Epithelial cell of esophagus (primary cell): ENCODE data around the gene TNN.

Source experiments
- DNase-seq: peaks from one replicate; pipeline ENCODE4 v3.0.0; 2010; ENCODE audit warnings: low read depth
- H3K4me3 ChIP-seq: 2 replicates; pipeline ENCODE4 v1.5.1; 2011; ENCODE audit warnings: mild to moderate bottlenecking, low read length, control low read depth
- TF ChIP-seq, protein P1 (sequence below): IDR thresholded peaks from 2 replicates; pipeline ENCODE4 v1.5.1; 2011; ENCODE audit warnings: low read depth, mild to moderate bottlenecking, low read length, control low read depth, inconsistent platforms; ENCODE audit not compliant: insufficient read depth; ENCODE audit errors: missing control alignments

The TNN gene

DNA sequence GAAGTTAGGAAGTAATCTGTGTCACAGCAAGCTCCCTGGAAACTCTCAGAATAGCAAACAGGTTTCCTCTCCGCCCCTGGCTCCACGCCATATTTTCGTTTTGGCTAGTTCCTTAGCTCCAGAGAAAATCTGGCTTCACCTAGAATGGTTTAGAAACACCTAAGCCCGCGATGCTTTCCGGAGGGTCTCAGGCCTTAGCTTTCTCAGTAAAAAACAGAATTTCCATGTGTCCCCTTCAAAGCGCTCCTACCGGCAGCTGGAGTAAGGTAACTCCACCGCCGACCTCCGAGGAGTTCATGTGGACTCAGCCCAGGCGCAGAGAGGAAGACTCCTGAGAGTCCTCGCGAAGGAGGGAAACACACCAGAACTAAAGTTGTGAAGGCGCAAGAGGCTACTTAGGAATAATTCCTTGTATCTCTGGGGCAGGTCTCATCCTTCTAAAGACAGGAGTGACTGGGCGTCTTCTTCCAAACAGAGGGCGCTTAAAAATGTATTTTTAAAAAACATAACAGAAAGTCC, 124.5 kb downstream of the TNN start:
- TF ChIP-seq, protein P1, sequence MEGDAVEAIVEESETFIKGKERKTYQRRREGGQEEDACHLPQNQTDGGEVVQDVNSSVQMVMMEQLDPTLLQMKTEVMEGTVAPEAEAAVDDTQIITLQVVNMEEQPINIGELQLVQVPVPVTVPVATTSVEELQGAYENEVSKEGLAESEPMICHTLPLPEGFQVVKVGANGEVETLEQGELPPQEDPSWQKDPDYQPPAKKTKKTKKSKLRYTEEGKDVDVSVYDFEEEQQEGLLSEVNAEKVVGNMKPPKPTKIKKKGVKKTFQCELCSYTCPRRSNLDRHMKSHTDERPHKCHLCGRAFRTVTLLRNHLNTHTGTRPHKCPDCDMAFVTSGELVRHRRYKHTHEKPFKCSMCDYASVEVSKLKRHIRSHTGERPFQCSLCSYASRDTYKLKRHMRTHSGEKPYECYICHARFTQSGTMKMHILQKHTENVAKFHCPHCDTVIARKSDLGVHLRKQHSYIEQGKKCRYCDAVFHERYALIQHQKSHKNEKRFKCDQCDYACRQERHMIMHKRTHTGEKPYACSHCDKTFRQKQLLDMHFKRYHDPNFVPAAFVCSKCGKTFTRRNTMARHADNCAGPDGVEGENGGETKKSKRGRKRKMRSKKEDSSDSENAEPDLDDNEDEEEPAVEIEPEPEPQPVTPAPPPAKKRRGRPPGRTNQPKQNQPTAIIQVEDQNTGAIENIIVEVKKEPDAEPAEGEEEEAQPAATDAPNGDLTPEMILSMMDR = no peak
- H3K4me3 ChIP-seq = peak overlapping the region; percentile 63
- peak; percentile 48 for DNase-seq

DNA sequence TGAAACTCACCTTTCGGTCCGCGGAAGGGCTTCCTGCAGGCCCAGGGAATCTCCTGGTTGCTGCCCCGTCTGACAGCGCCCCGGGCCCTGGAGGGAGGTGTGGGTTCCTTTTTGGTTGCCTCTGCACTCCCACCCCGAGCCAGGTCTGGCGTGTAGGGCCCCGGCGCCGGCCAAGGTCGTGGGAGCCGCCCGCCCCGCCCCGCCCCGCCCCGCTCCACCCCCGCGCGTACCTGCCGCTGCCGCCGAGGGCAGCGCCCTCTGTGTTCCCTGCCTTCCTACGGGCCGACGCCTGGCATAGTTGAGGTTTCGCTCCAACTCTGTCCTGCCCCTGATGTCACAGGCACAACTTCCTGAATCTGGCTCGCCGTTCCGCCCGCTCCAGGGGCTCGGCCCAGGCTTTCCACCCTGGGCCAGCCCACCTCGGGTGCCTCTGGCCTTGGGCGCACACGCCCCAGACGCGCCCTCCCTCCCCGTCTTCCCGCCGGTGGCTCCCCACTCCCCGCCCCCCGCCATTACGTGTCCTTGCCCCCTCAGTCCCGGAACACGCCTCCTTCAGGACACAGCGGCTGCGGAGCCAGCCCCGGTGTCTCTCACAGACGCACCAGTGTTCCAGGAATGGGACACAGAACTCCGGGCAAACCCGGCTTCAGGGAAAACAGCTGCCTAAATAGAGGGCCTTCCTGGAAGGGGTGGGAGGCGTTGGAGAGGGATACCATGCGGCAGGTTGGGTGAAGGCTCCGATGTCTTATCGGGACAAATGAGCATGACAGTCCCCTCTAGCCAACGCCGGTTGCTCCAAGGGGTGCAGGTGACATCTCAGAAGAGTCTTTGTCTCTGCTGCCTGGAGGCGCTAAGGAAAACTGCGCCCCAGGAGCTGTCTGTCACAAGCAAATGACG, 125.2 kb downstream of the TNN start, which contains the start of gene KIAA0040:
KIAA0040 (minus strand) TSS at position 147 of the 897 bp plus-strand sequence. CDS start 31,763 bp downstream, outside the sequence.
- DNase-seq = peak; percentile 76
- peak within 1 kb of the TSS; percentile 63 for H3K4me3 ChIP-seq
- TF ChIP-seq, protein P1 = no peak

DNA sequence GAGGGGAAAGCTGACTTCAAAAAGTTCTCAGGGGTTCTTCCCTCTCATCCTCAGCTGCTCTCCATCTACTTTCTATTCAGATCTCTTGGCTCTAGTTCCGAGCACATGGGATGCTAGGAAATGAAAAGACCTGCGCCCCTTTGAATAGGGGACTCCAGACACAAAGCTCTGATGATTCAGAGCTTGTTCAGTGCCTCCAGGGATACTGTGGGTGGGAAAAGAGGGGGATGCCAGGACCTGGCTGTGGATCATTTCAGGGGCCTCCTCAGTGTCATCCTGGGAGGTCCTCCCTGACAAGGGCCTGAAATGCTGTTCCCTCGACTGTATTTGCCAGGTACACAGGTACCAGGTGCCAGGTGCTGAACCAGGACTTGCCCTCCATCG, 125.9 kb downstream of the TNN start:
- DNase-seq = peak; percentile 29
- TF ChIP-seq, protein P1 = no peak
- no peak overlapping the region for H3K4me3 ChIP-seq

DNA sequence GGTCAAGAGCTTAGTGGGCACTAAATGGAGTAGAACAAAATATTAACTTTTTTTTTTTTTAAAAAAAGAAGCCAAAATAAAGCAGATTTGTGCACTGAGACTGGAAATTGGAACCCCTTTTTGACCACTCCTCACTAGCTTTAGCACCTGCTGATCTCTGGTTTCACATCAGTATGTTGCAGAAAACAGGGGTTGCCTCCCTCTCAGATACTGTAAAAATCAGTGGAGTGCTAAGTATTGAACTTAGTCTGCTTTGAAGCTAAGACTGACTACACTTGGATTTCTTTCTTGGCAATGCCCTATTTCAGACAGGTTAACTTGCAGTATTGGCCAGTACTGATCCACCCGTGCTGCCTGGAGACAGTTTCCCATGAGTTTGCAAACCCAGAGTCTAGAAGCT, 127.6 kb downstream of the TNN start:
- H3K4me3 ChIP-seq = no peak overlapping the region
- no peak for DNase-seq
- TF ChIP-seq, protein P1 = no peak

DNA sequence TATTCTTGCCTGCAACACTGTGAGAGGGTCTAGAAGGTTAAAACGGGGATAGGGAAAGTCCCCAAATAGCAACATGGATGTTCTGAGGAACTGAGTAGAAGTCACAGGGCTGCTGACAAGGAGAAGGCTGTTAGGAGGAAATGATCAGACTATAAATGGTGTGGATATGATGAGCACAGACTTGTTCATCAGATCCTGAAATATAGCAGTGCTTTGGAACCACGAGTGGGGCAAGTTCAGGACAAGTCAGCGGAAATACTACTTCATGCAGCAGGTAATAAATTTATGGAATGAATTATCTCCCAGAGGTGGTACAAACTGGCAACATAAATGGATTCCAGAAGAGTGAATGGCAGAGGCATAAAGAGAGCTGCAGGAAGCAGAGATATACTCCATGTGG, 128.2 kb downstream of the TNN start:
- TF ChIP-seq, protein P1 = no peak
- no peak overlapping the region for H3K4me3 ChIP-seq
- DNase-seq = peak; percentile 85

DNA sequence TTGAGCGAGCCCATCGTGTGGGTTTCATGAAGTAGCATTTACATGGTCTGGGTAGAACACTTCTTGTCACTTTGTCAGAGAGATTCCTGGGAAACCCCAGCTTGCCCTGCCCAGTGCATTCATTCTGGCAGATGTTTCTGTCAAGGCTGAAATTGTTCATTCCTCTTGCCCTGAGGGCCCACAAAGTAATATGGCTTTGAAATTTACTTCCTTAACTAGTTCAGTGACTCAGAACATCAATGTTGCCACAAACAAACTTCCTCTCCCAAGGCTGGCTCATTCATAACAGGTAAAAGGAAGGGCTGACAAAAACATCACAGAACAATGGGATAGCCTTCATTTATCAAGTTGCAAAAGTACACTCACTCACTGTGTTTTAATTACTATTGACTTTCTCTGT, 129.9 kb downstream of the TNN start:
- peak; percentile 98 for DNase-seq
- H3K4me3 ChIP-seq = no peak overlapping the region
- TF ChIP-seq, protein P1 = no peak
